NB4 (cell line): ENCODE results near the gene PCYT1A.
"Not testable (repeated sequence)": the region's sequence is repeated elsewhere in the genome, so short reads cannot be mapped to it uniquely, and the experiment has no call there.

Experiments
- POLR2A ChIP-seq: IDR thresholded peaks from 2 replicates; pipeline ENCODE4 v1.6.1; 2011; ENCODE audit warnings: mild to moderate bottlenecking; ENCODE audit not compliant: insufficient read length; ENCODE audit errors: extremely low read depth
- TF ChIP-seq, protein P1 (sequence below): IDR thresholded peaks from one replicate; pipeline ENCODE4 v1.5.1; 2012; ENCODE audit warnings: low read depth, low read length

DNA sequence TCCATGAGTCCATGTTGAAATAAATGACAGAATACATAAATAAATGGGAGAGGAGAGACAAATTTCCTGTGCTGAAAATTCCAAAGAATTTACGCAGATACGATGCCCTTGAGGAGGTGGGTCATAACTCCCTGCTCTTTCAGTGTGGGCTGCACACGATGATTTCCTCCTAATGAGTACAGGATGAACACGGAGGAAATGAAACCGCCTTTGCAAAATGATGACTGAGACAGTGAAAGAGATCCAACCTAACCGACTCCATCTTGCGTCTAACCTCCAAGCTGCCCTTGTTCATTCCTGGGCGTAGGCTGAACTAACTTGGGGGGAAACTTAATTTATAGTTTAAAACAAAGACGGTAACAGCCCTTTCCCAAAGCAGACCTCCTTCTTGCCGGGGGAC is 15.0 kb upstream of the PCYT1A start:
- TF ChIP-seq, protein P1, sequence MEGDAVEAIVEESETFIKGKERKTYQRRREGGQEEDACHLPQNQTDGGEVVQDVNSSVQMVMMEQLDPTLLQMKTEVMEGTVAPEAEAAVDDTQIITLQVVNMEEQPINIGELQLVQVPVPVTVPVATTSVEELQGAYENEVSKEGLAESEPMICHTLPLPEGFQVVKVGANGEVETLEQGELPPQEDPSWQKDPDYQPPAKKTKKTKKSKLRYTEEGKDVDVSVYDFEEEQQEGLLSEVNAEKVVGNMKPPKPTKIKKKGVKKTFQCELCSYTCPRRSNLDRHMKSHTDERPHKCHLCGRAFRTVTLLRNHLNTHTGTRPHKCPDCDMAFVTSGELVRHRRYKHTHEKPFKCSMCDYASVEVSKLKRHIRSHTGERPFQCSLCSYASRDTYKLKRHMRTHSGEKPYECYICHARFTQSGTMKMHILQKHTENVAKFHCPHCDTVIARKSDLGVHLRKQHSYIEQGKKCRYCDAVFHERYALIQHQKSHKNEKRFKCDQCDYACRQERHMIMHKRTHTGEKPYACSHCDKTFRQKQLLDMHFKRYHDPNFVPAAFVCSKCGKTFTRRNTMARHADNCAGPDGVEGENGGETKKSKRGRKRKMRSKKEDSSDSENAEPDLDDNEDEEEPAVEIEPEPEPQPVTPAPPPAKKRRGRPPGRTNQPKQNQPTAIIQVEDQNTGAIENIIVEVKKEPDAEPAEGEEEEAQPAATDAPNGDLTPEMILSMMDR, result not testable (repeated sequence)
- TF ChIP-seq POLR2A, result not testable (repeated sequence)
